Measurements from ENCODE around the gene FEZF2. TPM values are rescaled to one million over a fixed set of nuclear protein-coding genes. Genes with fewer than 3 reads are reported as not detected.

FEZF2 gene
- total RNA-seq (2011; cell fraction: chromatin; rRNA removed; ENCODE audit: low replicate concordance), result not detected in 2 replicates
- total RNA-seq (2011; cell fraction: nucleolus; rRNA removed), result not detected in 2 replicates
- total RNA-seq (2011; cell fraction: nucleoplasm; rRNA removed), result not detected in 2 replicates
- total RNA-seq (2014; rRNA removed), result not detected in 2 replicates
- total RNA-seq (2014; rRNA removed; fragmentation: Illumina TruSeq; extraction: Trizol), result not detected in 2 replicates
- not detected in 2 replicates for total RNA-seq (2015; rRNA removed; fragmentation: Illumina TruSeq; extraction: Trizol)
- total RNA-seq (2021), result not detected in 2 replicates
- not detected in 2 replicates for polyA plus RNA-seq (2011; rRNA removed)
- not detected in 2 replicates for polyA plus RNA-seq (2011; cell fraction: cytosol; rRNA removed)
- not detected in 2 replicates for polyA plus RNA-seq (2011; cell fraction: nucleus; rRNA removed)
- polyA plus RNA-seq (2012), result not detected in 2 replicates
- polyA plus RNA-seq (2014; fragmentation: Illumina TruSeq; extraction: Trizol), result not detected in 2 replicates
- not detected for polyA plus RNA-seq (2014; fragmentation: Nextera tagmentation; extraction: Ambion mirVana)
- polyA plus RNA-seq (2014; rRNA removed), result not detected in 2 replicates
- polyA minus RNA-seq (2011; rRNA and poly(A)+ RNA removed), result not detected in 2 replicates
- not detected in 2 replicates for polyA minus RNA-seq (2011; cell fraction: cytosol; rRNA and poly(A)+ RNA removed)
- polyA minus RNA-seq (2011; cell fraction: nucleus; rRNA and poly(A)+ RNA removed), result not detected in 2 replicates
- not detected for Bru-seq, nascent RNA
- BruChase-seq, experiment 1, labeled RNA remaining after a 2-hour chase, result not detected
- not detected for BruChase-seq, experiment 2, labeled RNA remaining after a 6-hour chase
- long read RNA-seq, experiment 1, result 0 reads
- long read RNA-seq, experiment 2, result 0 reads
- long read RNA-seq, experiment 3, result 0 reads

DNA sequence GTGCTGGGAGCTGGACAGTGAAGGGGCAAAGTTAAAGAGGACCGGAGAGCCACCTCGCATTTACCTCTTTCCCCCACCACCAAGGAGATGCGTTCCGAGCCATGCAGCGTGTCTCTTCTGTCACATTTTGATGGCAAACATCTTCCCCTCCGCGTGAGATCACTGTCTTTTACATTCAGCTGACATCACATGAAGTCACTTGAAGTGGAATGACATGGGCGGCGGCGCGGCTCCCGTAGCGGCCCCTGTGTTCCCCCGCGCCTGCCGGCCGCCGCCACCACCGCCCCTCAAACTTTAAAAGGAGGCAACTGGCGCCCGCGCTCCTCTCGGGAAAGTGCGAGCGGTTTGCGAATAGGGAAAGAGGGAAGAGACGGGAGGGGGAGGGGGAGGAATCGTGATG, at the start of gene FEZF2:
Gene FEZF2 (minus strand): TSS at position 336 of the 400 bp plus-strand sequence. CDS start 682 bp downstream, outside the sequence.
- DNase-seq (ENCODE audit: extremely low read depth in 1 of 4, low spot score in 3 of 4) (no peak), FAIRE-seq (no peak), ATAC-seq (no peak)
- TF ChIP-seq, protein P1, sequence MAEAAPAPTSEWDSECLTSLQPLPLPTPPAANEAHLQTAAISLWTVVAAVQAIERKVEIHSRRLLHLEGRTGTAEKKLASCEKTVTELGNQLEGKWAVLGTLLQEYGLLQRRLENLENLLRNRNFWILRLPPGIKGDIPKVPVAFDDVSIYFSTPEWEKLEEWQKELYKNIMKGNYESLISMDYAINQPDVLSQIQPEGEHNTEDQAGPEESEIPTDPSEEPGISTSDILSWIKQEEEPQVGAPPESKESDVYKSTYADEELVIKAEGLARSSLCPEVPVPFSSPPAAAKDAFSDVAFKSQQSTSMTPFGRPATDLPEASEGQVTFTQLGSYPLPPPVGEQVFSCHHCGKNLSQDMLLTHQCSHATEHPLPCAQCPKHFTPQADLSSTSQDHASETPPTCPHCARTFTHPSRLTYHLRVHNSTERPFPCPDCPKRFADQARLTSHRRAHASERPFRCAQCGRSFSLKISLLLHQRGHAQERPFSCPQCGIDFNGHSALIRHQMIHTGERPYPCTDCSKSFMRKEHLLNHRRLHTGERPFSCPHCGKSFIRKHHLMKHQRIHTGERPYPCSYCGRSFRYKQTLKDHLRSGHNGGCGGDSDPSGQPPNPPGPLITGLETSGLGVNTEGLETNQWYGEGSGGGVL (CRISPR knock-in tag; IDR thresholded peaks at IDR 0.05), result no peak
- TF ChIP-seq ZNF175 (CRISPR knock-in tag; IDR thresholded peaks at IDR 0.05; ENCODE audit: low read depth) (no peak), PHF21A (IDR thresholded peaks at IDR 0.05; ENCODE audit: borderline replicate concordance, low read depth) (no peak), TFAM (CRISPR knock-in tag; conservative IDR thresholded peaks at IDR 0.05) (no peak)
- TF ChIP-seq, protein P2, sequence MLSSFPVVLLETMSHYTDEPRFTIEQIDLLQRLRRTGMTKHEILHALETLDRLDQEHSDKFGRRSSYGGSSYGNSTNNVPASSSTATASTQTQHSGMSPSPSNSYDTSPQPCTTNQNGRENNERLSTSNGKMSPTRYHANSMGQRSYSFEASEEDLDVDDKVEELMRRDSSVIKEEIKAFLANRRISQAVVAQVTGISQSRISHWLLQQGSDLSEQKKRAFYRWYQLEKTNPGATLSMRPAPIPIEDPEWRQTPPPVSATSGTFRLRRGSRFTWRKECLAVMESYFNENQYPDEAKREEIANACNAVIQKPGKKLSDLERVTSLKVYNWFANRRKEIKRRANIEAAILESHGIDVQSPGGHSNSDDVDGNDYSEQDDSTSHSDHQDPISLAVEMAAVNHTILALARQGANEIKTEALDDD (IDR thresholded peaks at IDR 0.05), result no peak
- H3K9me1 ChIP-seq (ENCODE audit: control insufficient read depth, insufficient read depth, low read length), result no peaks in the 10 kb centered on the region
- no peaks in the 10 kb centered on the region for H3K36me3 ChIP-seq (ENCODE audit: control insufficient read depth, insufficient read depth, low read length)
- POLR2A ChIA-PET, result no interaction called here
- H3K79me2 ChIP-seq (ENCODE audit: control insufficient read depth, insufficient read depth, low read length), result no peaks in the 10 kb centered on the region
- H4K20me1 ChIP-seq (replicated peaks; ENCODE audit: control insufficient read depth, insufficient read depth, low read length), result no peaks in the 10 kb centered on the region
- in situ Hi-C loops (cut with MboI), result no loop called here
- no peak within 1 kb of the TSS for H2AFZ ChIP-seq (ENCODE audit: low read depth, low read length)
- no peaks in the 10 kb centered on the region for H3K9me3 ChIP-seq (replicated peaks; ENCODE audit: control insufficient read depth, insufficient read depth, low read depth, low read length)
- H3K4me1 ChIP-seq (replicated peaks in 1 of 2; ENCODE audit: control insufficient read depth in 2 of 2, insufficient read depth in 2 of 2, low read length in 2 of 2), result no peaks in the 10 kb centered on the region
- WGBS (ENCODE audit: insufficient coverage, low coverage, missing lambda C conversion rate), result 4% methylated on average over 5 of the region's 28 CpGs
- peaks cover 0 to 52% of the 10 kb centered on the region in 2 experiments; a peak in 2 of 5 replicates for H3K27me3 ChIP-seq (ENCODE audit: control insufficient read depth in 2 of 2, insufficient read depth in 2 of 2, low read length in 2 of 2)
- H3K27ac ChIP-seq (ENCODE audit: extremely low read depth, low read depth, low read length), result no peak within 1 kb of the TSS
- no peak within 1 kb of the TSS for H3K4me2 ChIP-seq (ENCODE audit: insufficient read depth, low read length)
- no TSS peak for BruUV-seq (replicated peaks)
- H3K4me3 ChIP-seq, result no peak within 1 kb of the TSS
- intact Hi-C loops (cut with micrococcal nuclease), result no loop called here
- CTCF ChIA-PET (ENCODE audit: low intra/inter-chr PET ratio), result no interaction called here
- no peak within 1 kb of the TSS for H3K9ac ChIP-seq (ENCODE audit: insufficient read depth in 1 of 2, low read depth in 2 of 2, low read length in 2 of 2)
